NOMO-1 treated with DMSO at 0.1 percent for 48 hours (cell line): ENCODE data around the gene POU2AF3.

ENCODE experiments used
- DNase-seq: peaks from one replicate; lab custom pipeline; 2025; ENCODE audit not compliant: unreplicated experiment; lab: John Stamatoyannopoulos, UW

POU2AF3 gene

GRCh38 chr11:111327908-111328624, 29.7 kb downstream of the POU2AF3 start:
- no peak for DNase-seq

- no peak for DNase-seq
Measured at GRCh38 chr11:111329306-111330204, 31.2 kb downstream of the POU2AF3 start.

- no peak for DNase-seq
Measured at GRCh38 chr11:111330234-111330893, 32.0 kb downstream of the POU2AF3 start.

- DNase-seq, result no peak
Measured at GRCh38 chr11:111331711-111332479, 33.5 kb downstream of the POU2AF3 start.

- no peak for DNase-seq
Measured at GRCh38 chr11:111334532-111335502, 36.5 kb downstream of the POU2AF3 start.

GRCh38 chr11:111335549-111335948, 37.2 kb downstream of the POU2AF3 start:
- DNase-seq, result peak; percentile 3

GRCh38 chr11:111336062-111336461, 37.7 kb downstream of the POU2AF3 start:
- DNase-seq, result no peak

GRCh38 chr11:111336582-111337256, 38.4 kb downstream of the POU2AF3 start:
- DNase-seq, result no peak

- DNase-seq, result no peak
Measured at GRCh38 chr11:111339758-111340388, 41.5 kb downstream of the POU2AF3 start.

- DNase-seq, result no peak
Measured at GRCh38 chr11:111342329-111342728, 44.0 kb downstream of the POU2AF3 start.

GRCh38 chr11:111344032-111344431, 45.7 kb downstream of the POU2AF3 start:
- no peak for DNase-seq

GRCh38 chr11:111347002-111347722, 48.8 kb downstream of the POU2AF3 start:
- DNase-seq, result no peak

- DNase-seq, result no peak
Measured at GRCh38 chr11:111347723-111348115, 49.4 kb downstream of the POU2AF3 start.

GRCh38 chr11:111348147-111348546, 49.8 kb downstream of the POU2AF3 start:
- no peak for DNase-seq

- no peak for DNase-seq
Measured at GRCh38 chr11:111349191-111349695, 50.9 kb downstream of the POU2AF3 start.

- no peak for DNase-seq
Measured at GRCh38 chr11:111350811-111351210, 52.5 kb downstream of the POU2AF3 start.

GRCh38 chr11:111351374-111352055, 53.2 kb downstream of the POU2AF3 start:
- no peak for DNase-seq
